ENCODE results near the gene GTF2F1. TPM values are rescaled to one million over a fixed set of nuclear protein-coding genes. Genes with fewer than 3 reads are reported as not detected.

GTF2F1 gene
- total RNA-seq, 1 experiment from 2014 or later: 67.2 TPM

GRCh38 chr19:6393983-6394412, 1.0 kb upstream of the GTF2F1 start:
- peaks cover 3% of the 10 kb centered on the region; the same call in 1 of the 2 replicates for H3K79me2 ChIP-seq (ENCODE audit: insufficient read depth, low read length)
- no peak overlapping the region for H3K27ac ChIP-seq (ENCODE audit: insufficient read length, low read depth, low read length)
- H4K8ac ChIP-seq (replicated peaks; ENCODE audit: insufficient read length, low read depth, low read length): no peak overlapping the region
- H3K9me3 ChIP-seq (ENCODE audit: control insufficient read depth, low read depth, low read length): no peaks in the 10 kb centered on the region
- H2BK120ac ChIP-seq (ENCODE audit: low read depth, low read length, poor library complexity, severe bottlenecking): no peak overlapping the region
- no CpG with 5 or more reads among the region's 14 CpGs for WGBS (ENCODE audit: extremely low coverage, insufficient read length, low lambda C conversion rate)
- H3K23me2 ChIP-seq (ENCODE audit: insufficient read length, low read depth, low read length, poor library complexity, severe bottlenecking): peaks cover 6% of the 10 kb centered on the region
- peaks cover 9% of the 10 kb centered on the region for H3K79me1 ChIP-seq (ENCODE audit: insufficient read depth, low read depth, low read length, poor library complexity, severe bottlenecking)
- peaks cover 3% of the 10 kb centered on the region; the same call in 1 of the 2 replicates for H3K4me1 ChIP-seq (ENCODE audit: insufficient read depth, low read length)
- no peaks in the 10 kb centered on the region for H3K27me3 Mint-ChIP-seq (ENCODE audit: low read depth)
- H2BK12ac ChIP-seq (ENCODE audit: insufficient read length, low read depth, low read length): no peak overlapping the region
- no peak overlapping the region for H2BK20ac ChIP-seq (ENCODE audit: low read depth, low read length, poor library complexity, severe bottlenecking)
- H3K4me1 Mint-ChIP-seq: peaks cover 18 to 26% of the 10 kb centered on the region in 2 experiments
- H3K27me3 ChIP-seq (ENCODE audit: insufficient read depth, low read length): no peaks in the 10 kb centered on the region
- H2BK15ac ChIP-seq (ENCODE audit: low read depth, low read length): no peak overlapping the region
- H3K27ac Mint-ChIP-seq: peak overlapping the region; percentile 94 to 98 (median 98)
- no peak overlapping the region for H3K18ac ChIP-seq (ENCODE audit: insufficient read length, low read depth, low read length)
- H3K4me3 Mint-ChIP-seq: peak overlapping the region; percentile 97
- no peak overlapping the region for H3K23ac ChIP-seq (ENCODE audit: insufficient read length, low read depth, low read length)
- peak overlapping the region; percentile 64 for H3K9ac ChIP-seq (ENCODE audit: extremely low read depth, insufficient read length, low read length)
- no peaks in the 10 kb centered on the region for H4K20me1 ChIP-seq (ENCODE audit: control insufficient read depth, insufficient read depth, insufficient read length)
- no peak for DNase-seq
- no peak overlapping the region for H2BK5ac ChIP-seq (ENCODE audit: insufficient read length, low read length)
- no peak overlapping the region for H4K91ac ChIP-seq (ENCODE audit: insufficient read length, low read depth, low read length)
- no peak overlapping the region for H4K5ac ChIP-seq (ENCODE audit: insufficient read length, low read depth, low read length)
- H3K56ac ChIP-seq (ENCODE audit: insufficient read length, low read depth, low read length): no peak overlapping the region
- no peak overlapping the region for H2AFZ ChIP-seq (ENCODE audit: low read length)
- peaks cover 6 to 20% (median 15%) of the 10 kb centered on the region in 3 experiments for H3K36me3 Mint-ChIP-seq (ENCODE audit: insufficient read depth in 1 of 3, low read depth in 3 of 3)
- peak overlapping the region; percentile 90 for H3K4me2 ChIP-seq (ENCODE audit: insufficient read depth, insufficient read length, low read length)
- no peak overlapping the region for H3K4ac ChIP-seq (ENCODE audit: low read depth, low read length)
- no peak overlapping the region for H3K14ac ChIP-seq (ENCODE audit: insufficient read depth, low read length)
- no peaks in the 10 kb centered on the region for H3K9me3 Mint-ChIP-seq
- no peak overlapping the region for H3T11ph ChIP-seq (ENCODE audit: low read length)
- TF ChIP-seq CTCF (conservative IDR thresholded peaks at IDR 0.05): no peak
- no peak overlapping the region for H2AK5ac ChIP-seq (ENCODE audit: insufficient read length, low read length)
